SK-N-SH treated with all-trans-retinoic acid at 6 μM for 48 hours (cell line): Measurements from ENCODE around the gene ANKRD6.

ENCODE experiments used
- ATAC-seq: fragments of 200-7000 bp; cut with Tn5 transposase; 3 replicates; pipeline ENCODE4 v1.9.1; 2020; ENCODE audit warnings: mild to moderate bottlenecking, moderate library complexity
- ARNTL ChIP-seq: fragments of 450-650 bp; formaldehyde crosslinking; IDR thresholded peaks from 2 replicates; pipeline ENCODE4 v1.5.0; 2020; ENCODE audit warnings: low read depth, mild to moderate bottlenecking, moderate library complexity, borderline replicate concordance
- BACH2 ChIP-seq: fragments of 250-450 bp; sonication (Bioruptor Pico); IDR thresholded peaks from 2 replicates; pipeline ENCODE4 v1.9.0; 2021; ENCODE audit warnings: mild to moderate bottlenecking, borderline replicate concordance
- CSDC2 ChIP-seq: fragments of 250-450 bp; sonication (Bioruptor Pico); IDR thresholded peaks from 2 replicates; pipeline ENCODE4 v1.5.0; 2020; ENCODE audit warnings: mild to moderate bottlenecking, moderate library complexity
- CSRNP3 ChIP-seq: fragments of 250-450 bp; sonication (Bioruptor Pico); IDR thresholded peaks from 2 replicates; pipeline ENCODE4 v1.5.1; 2021; ENCODE audit warnings: mild to moderate bottlenecking, moderate library complexity
- GLIS3 ChIP-seq: fragments of 250-450 bp; sonication (Bioruptor Pico); IDR thresholded peaks from 2 replicates; pipeline ENCODE4 v1.5.0; 2020; ENCODE audit warnings: mild to moderate bottlenecking, moderate library complexity
- ISL1 ChIP-seq: fragments of 250-450 bp; sonication (Bioruptor Pico); IDR thresholded peaks from 2 replicates; pipeline ENCODE4 v2.1.2; 2022; ENCODE audit warnings: mild to moderate bottlenecking, moderate library complexity
- OSR1 ChIP-seq: fragments of 250-450 bp; sonication (Bioruptor Pico); IDR thresholded peaks from 2 replicates; pipeline ENCODE4 v1.8.0; 2022; ENCODE audit warnings: moderate library complexity, mild to moderate bottlenecking, inconsistent platforms
- PPARA ChIP-seq: fragments of 250-450 bp; sonication (Bioruptor Pico); IDR thresholded peaks from 2 replicates; pipeline ENCODE4 v1.5.0; 2020; ENCODE audit warnings: mild to moderate bottlenecking, borderline replicate concordance
- RARB ChIP-seq: fragments of 250-450 bp; sonication (Bioruptor Pico); IDR thresholded peaks from 2 replicates; pipeline ENCODE4 v1.8.0; 2021; ENCODE audit warnings: mild to moderate bottlenecking, moderate library complexity
- SNAI2 ChIP-seq: fragments of 250-450 bp; sonication (Bioruptor Pico); IDR thresholded peaks from 2 replicates; pipeline ENCODE4 v1.5.0; 2020; ENCODE audit warnings: mild to moderate bottlenecking, moderate library complexity
- TCF4 ChIP-seq: fragments of 250-450 bp; sonication (Bioruptor Pico); IDR thresholded peaks from 2 replicates; pipeline ENCODE4 v1.8.0; 2021; ENCODE audit warnings: mild to moderate bottlenecking, moderate library complexity, borderline replicate concordance
- TOX ChIP-seq: fragments of 250-450 bp; sonication (Bioruptor Pico); IDR thresholded peaks from 2 replicates; pipeline ENCODE4 v1.8.0; 2021; ENCODE audit warnings: mild to moderate bottlenecking, moderate library complexity, borderline replicate concordance
- TSHZ2 ChIP-seq: fragments of 250-450 bp; sonication (Bioruptor Pico); IDR thresholded peaks from 2 replicates; pipeline ENCODE4 v1.5.0; 2020; ENCODE audit warnings: mild to moderate bottlenecking, moderate library complexity
- ZC3H10 ChIP-seq: fragments of 250-450 bp; sonication (Bioruptor Pico); IDR thresholded peaks from 2 replicates; pipeline ENCODE4 v1.5.1; 2021; ENCODE audit warnings: mild to moderate bottlenecking, moderate library complexity
- ZFP3 ChIP-seq: fragments of 250-450 bp; sonication (Bioruptor Pico); IDR thresholded peaks from 2 replicates; pipeline ENCODE4 v1.5.0; 2020; ENCODE audit warnings: mild to moderate bottlenecking, moderate library complexity
- ZFP30 ChIP-seq: fragments of 450-650 bp; formaldehyde crosslinking; IDR thresholded peaks from 2 replicates; pipeline ENCODE4 v1.5.0; 2022; ENCODE audit warnings: mild to moderate bottlenecking, moderate library complexity
- ZNF565 ChIP-seq: fragments of 450-650 bp; formaldehyde crosslinking; conservative IDR thresholded peaks from 2 replicates; pipeline ENCODE4 v1.5.0; 2020; ENCODE audit warnings: low read depth, mild to moderate bottlenecking, moderate library complexity
- ZNF70 ChIP-seq: fragments of 450-650 bp; formaldehyde crosslinking; IDR thresholded peaks from 2 replicates; pipeline ENCODE4 v1.5.0; 2020; ENCODE audit warnings: mild to moderate bottlenecking, moderate library complexity
- ZNF8 ChIP-seq: fragments of 450-650 bp; formaldehyde crosslinking; IDR thresholded peaks from 2 replicates; pipeline ENCODE4 v1.5.0; 2020; ENCODE audit warnings: mild to moderate bottlenecking, moderate library complexity
- TF ChIP-seq, protein P1 (sequence below): fragments of 250-450 bp; sonication (Bioruptor Pico); IDR thresholded peaks from 2 replicates; pipeline ENCODE4 v1.8.0; 2020; ENCODE audit warnings: mild to moderate bottlenecking, moderate library complexity, borderline replicate concordance
- TF ChIP-seq, protein P2 (sequence below): fragments of 250-450 bp; sonication (Bioruptor Pico); IDR thresholded peaks from 2 replicates; pipeline ENCODE4 v1.5.1; 2020; ENCODE audit warnings: low read depth, mild to moderate bottlenecking, moderate library complexity

Gene ANKRD6

GRCh38 chr6:89542081-89542857 is 109.3 kb downstream of the ANKRD6 start:
- ATAC-seq: no peak
- TF ChIP-seq ZC3H10 (CRISPR knock-in tag) (no peak), CSDC2 (no peak), TOX (CRISPR knock-in tag) (no peak), SNAI2 (CRISPR knock-in tag) (no peak), GLIS3 (CRISPR knock-in tag) (no peak), RARB (CRISPR knock-in tag) (no peak), BACH2 (CRISPR knock-in tag) (no peak), ARNTL (CRISPR knock-in tag) (no peak), ZNF70 (CRISPR knock-in tag) (no peak), ZFP30 (CRISPR knock-in tag) (no peak), ISL1 (CRISPR knock-in tag) (no peak), CSRNP3 (CRISPR knock-in tag) (no peak), PPARA (no peak), ZNF8 (no peak)
- TF ChIP-seq, protein P1, sequence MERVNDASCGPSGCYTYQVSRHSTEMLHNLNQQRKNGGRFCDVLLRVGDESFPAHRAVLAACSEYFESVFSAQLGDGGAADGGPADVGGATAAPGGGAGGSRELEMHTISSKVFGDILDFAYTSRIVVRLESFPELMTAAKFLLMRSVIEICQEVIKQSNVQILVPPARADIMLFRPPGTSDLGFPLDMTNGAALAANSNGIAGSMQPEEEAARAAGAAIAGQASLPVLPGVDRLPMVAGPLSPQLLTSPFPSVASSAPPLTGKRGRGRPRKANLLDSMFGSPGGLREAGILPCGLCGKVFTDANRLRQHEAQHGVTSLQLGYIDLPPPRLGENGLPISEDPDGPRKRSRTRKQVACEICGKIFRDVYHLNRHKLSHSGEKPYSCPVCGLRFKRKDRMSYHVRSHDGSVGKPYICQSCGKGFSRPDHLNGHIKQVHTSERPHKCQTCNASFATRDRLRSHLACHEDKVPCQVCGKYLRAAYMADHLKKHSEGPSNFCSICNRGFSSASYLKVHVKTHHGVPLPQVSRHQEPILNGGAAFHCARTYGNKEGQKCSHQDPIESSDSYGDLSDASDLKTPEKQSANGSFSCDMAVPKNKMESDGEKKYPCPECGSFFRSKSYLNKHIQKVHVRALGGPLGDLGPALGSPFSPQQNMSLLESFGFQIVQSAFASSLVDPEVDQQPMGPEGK (CRISPR knock-in tag): no peak
- TF ChIP-seq, protein P2, sequence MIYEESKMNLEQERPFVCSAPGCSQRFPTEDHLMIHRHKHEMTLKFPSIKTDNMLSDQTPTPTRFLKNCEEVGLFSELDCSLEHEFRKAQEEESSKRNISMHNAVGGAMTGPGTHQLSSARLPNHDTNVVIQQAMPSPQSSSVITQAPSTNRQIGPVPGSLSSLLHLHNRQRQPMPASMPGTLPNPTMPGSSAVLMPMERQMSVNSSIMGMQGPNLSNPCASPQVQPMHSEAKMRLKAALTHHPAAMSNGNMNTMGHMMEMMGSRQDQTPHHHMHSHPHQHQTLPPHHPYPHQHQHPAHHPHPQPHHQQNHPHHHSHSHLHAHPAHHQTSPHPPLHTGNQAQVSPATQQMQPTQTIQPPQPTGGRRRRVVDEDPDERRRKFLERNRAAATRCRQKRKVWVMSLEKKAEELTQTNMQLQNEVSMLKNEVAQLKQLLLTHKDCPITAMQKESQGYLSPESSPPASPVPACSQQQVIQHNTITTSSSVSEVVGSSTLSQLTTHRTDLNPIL (CRISPR knock-in tag): no peak
- TF ChIP-seq, all 23 proteins: peak for 0

DNA sequence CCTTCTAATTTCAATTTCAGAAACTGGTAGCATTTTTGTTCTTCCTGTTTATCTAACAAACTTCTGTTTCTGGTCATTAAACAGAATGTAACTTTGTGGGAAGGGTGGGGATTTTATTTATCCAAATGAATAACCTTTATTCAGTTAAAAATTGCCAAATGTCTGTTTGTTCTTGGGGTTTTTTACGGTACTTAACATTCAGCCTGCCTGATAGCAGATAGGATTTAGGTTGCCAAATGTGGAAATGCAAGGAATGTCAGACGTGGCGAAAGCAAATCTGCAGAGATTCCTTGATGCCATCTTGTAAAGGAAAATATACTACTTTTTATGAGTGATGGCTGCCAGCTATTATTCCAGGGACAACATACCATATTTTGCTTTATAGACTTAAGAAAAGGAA is 109.9 kb downstream of the ANKRD6 start:
- TF ChIP-seq GLIS3 (CRISPR knock-in tag): no peak
- TF ChIP-seq CSDC2: no peak
- TF ChIP-seq BACH2 (CRISPR knock-in tag): no peak
- no peak for TF ChIP-seq OSR1
- TF ChIP-seq TSHZ2 (CRISPR knock-in tag): no peak
- TF ChIP-seq CSRNP3 (CRISPR knock-in tag): no peak
- no peak for TF ChIP-seq ZNF8
- ATAC-seq: no peak

DNA sequence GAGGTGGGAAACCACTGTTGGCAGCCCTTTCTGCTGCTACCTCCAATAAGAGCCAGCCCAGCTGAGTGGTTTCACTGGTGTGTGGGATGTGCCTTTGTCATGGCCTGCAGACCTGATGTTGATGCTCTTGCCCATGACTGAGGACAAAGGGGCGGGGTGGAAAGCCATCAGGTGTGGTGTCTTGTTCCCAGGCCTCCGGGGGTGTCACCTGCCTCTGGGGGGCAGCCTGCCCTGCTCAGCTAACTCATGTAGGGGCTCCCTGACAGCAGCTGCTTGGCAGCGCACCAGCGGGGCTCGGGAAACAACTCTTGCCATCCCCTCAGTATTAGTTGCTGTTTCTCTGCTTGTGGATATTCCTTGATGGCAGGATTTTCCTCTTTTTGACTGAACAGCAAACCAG is 114.3 kb downstream of the ANKRD6 start:
- no peak for ATAC-seq
- no peak for TF ChIP-seq BACH2 (CRISPR knock-in tag)
- TF ChIP-seq, protein P1 (CRISPR knock-in tag): no peak
- TF ChIP-seq ZNF70 (CRISPR knock-in tag): no peak
- no peak for TF ChIP-seq SNAI2 (CRISPR knock-in tag)
- TF ChIP-seq ZNF565 (CRISPR knock-in tag): no peak
- no peak for TF ChIP-seq ZFP3
- no peak for TF ChIP-seq RARB (CRISPR knock-in tag)
- TF ChIP-seq ISL1 (CRISPR knock-in tag): no peak
- TF ChIP-seq TSHZ2 (CRISPR knock-in tag): no peak
- no peak for TF ChIP-seq CSRNP3 (CRISPR knock-in tag)
- TF ChIP-seq TCF4 (CRISPR knock-in tag): no peak
